Smooth muscle cell (in vitro differentiated cells): ENCODE measurements around the gene S100A3. TPM values are rescaled to one million over a fixed set of nuclear protein-coding genes. Genes with fewer than 3 reads are reported as not detected.

Source experiments
- DNase-seq: peaks from one replicate; lab custom pipeline; 2025; ENCODE audit not compliant: unreplicated experiment; lab: John Stamatoyannopoulos, UW
- H2AFZ ChIP-seq: fragments of 200-600 bp; sonication (generic); 2 replicates; pipeline ENCODE4 v1.6.0; 2016; ENCODE audit warnings: antibody characterized with exemption, low read depth, mild to moderate bottlenecking
- H3F3A ChIP-seq: fragments of 200-600 bp; sonication (generic); 2 replicates; pipeline ENCODE4 v1.6.0; 2017; ENCODE audit warnings: antibody characterized with exemption, low read depth
- H3K27ac ChIP-seq: fragments of 200-600 bp; sonication (generic); 2 replicates; pipeline ENCODE4 v1.5.1; 2016; ENCODE audit warnings: low read depth, mild to moderate bottlenecking
- H3K27me3 ChIP-seq: fragments of 200-600 bp; sonication (generic); 2 replicates; pipeline ENCODE4 v1.6.1; 2016; ENCODE audit warnings: low read depth, mild to moderate bottlenecking
- H3K36me3 ChIP-seq: fragments of 200-600 bp; sonication (generic); 2 replicates; pipeline ENCODE4 v1.5.1; 2016; ENCODE audit warnings: low read depth
- H3K4me1 ChIP-seq: fragments of 200-600 bp; sonication (generic); 2 replicates; pipeline ENCODE4 v1.5.1; 2016; ENCODE audit warnings: low read depth
- H3K4me2 ChIP-seq: fragments of 200-600 bp; sonication (generic); 2 replicates; pipeline ENCODE4 v1.6.0; 2016; ENCODE audit warnings: mild to moderate bottlenecking
- H3K4me3 ChIP-seq: fragments of 200-600 bp; sonication (generic); 2 replicates; pipeline ENCODE4 v1.5.1; 2016; ENCODE audit warnings: mild to moderate bottlenecking
- H3K79me2 ChIP-seq: fragments of 200-600 bp; sonication (generic); 2 replicates; pipeline ENCODE4 v1.6.0; 2016; ENCODE audit warnings: low read depth, mild to moderate bottlenecking
- H3K9ac ChIP-seq: fragments of 200-600 bp; sonication (generic); 2 replicates; pipeline ENCODE4 v1.6.0; 2016; ENCODE audit warnings: low read depth
- H3K9me3 ChIP-seq: fragments of 200-600 bp; sonication (generic); replicated peaks from 2 replicates; pipeline ENCODE4 v1.5.1; 2016; ENCODE audit warnings: low read depth
- H4K20me1 ChIP-seq: fragments of 200-600 bp; sonication (generic); 2 replicates; pipeline ENCODE4 v1.6.0; 2016; ENCODE audit warnings: low read depth
- CTCF ChIP-seq: fragments of 200-600 bp; sonication (generic); IDR thresholded peaks from 2 replicates; pipeline ENCODE4 v1.5.1; 2017; ENCODE audit warnings: borderline replicate concordance, mild to moderate bottlenecking, antibody characterized with exemption; ENCODE audit not compliant: insufficient read depth, poor library complexity, severe bottlenecking
- WGBS: methylation state at CpG from one replicate; pipeline ENCODE4 v1.1.7; 2016; ENCODE audit warnings: low lambda C conversion rate; 5-methylcytosine and 5-hydroxymethylcytosine counted together
- polyA plus RNA-seq: library from polyadenylated mRNA; unstranded; fragments of >200 nt; fragmentation: Nextera tagmentation; extraction: Ambion mirVana; gene quantifications from 2 replicates; pipeline ENCODE4 v1.2.1, GENCODE V29; 2016
- total RNA-seq: library from RNA; depleted of rRNA; stranded (reverse); fragments of >200 nt; gene quantifications from 2 replicates; pipeline ENCODE4 v1.2.3, GENCODE V29; 2014

The S100A3 gene
- total and polyA plus RNA-seq, 2 experiments from 2014 or later, result 13.9 to 19.8 TPM

GRCh38 chr1:153531638-153532037 is 17.4 kb downstream of the S100A3 start:
- Histone ChIP-seq H3K79me2 (peaks cover 10% of the 10 kb centered on the region), H3K9me3 (no peaks in the 10 kb centered on the region), H3K4me3 (no peak overlapping the region), H3K27me3 (no peaks in the 10 kb centered on the region), H3F3A (peaks cover 13% of the 10 kb centered on the region), H3K36me3 (no peaks in the 10 kb centered on the region), H2AFZ (no peak overlapping the region), H3K4me2 (no peak overlapping the region), H4K20me1 (peaks cover 6% of the 10 kb centered on the region), H3K4me1 (peaks cover 10% of the 10 kb centered on the region), H3K9ac (no peak overlapping the region), H3K27ac (no peak overlapping the region)
- WGBS, result 92% methylated on average over 3 of the region's 3 CpGs
- no peak for TF ChIP-seq CTCF
- no peak for DNase-seq

- Histone ChIP-seq H3K36me3 (no peaks in the 10 kb centered on the region), H4K20me1 (no peaks in the 10 kb centered on the region), H3K4me2 (no peak overlapping the region), H3F3A (no peaks in the 10 kb centered on the region), H3K9ac (no peak overlapping the region), H3K4me3 (no peak overlapping the region), H3K9me3 (no peaks in the 10 kb centered on the region), H3K27ac (peak overlapping the region; percentile 37), H3K79me2 (no peaks in the 10 kb centered on the region), H3K27me3 (no peaks in the 10 kb centered on the region), H3K4me1 (no peaks in the 10 kb centered on the region), H2AFZ (no peak overlapping the region)
- WGBS, result 70% methylated on average over 5 of the region's 5 CpGs
- TF ChIP-seq CTCF, result no peak
- DNase-seq, result no peak
Observed at GRCh38 chr1:153527683-153528040, 21.4 kb downstream of the S100A3 start.

GRCh38 chr1:153527023-153527682 is 21.9 kb downstream of the S100A3 start:
- peak overlapping the region; percentile 68 for H3K27ac ChIP-seq
- H3K4me1 ChIP-seq, result no peaks in the 10 kb centered on the region
- no peaks in the 10 kb centered on the region for H3K79me2 ChIP-seq
- H3K9ac ChIP-seq, result no peak overlapping the region
- WGBS, result 74% methylated on average over 8 of the region's 8 CpGs
- H2AFZ ChIP-seq, result no peak overlapping the region
- no peak overlapping the region for H3K4me3 ChIP-seq
- no peaks in the 10 kb centered on the region for H3K27me3 ChIP-seq
- DNase-seq, result no peak
- H3K4me2 ChIP-seq, result no peak overlapping the region
- H4K20me1 ChIP-seq, result no peaks in the 10 kb centered on the region
- H3K36me3 ChIP-seq, result no peaks in the 10 kb centered on the region
- no peaks in the 10 kb centered on the region for H3F3A ChIP-seq
- no peak for TF ChIP-seq CTCF
- H3K9me3 ChIP-seq, result no peaks in the 10 kb centered on the region

GRCh38 chr1:153526132-153526543 is 22.9 kb downstream of the S100A3 start:
- Histone ChIP-seq H3K27me3 (no peaks in the 10 kb centered on the region), H2AFZ (no peak overlapping the region), H3K4me2 (no peak overlapping the region), H3K9me3 (no peaks in the 10 kb centered on the region), H3K79me2 (no peaks in the 10 kb centered on the region), H3K36me3 (no peaks in the 10 kb centered on the region), H3F3A (no peaks in the 10 kb centered on the region), H4K20me1 (no peaks in the 10 kb centered on the region), H3K9ac (no peak overlapping the region), H3K27ac (peak overlapping the region; percentile 68), H3K4me1 (no peaks in the 10 kb centered on the region), H3K4me3 (no peak overlapping the region)
- no peak for TF ChIP-seq CTCF
- no peak for DNase-seq
- 80% methylated on average over 8 of the region's 8 CpGs for WGBS
